ENCODE results near the gene TRIM9. TPM values are rescaled to one million over a fixed set of nuclear protein-coding genes. Genes with fewer than 3 reads are reported as not detected.

The TRIM9 gene
- total and polyA plus RNA-seq, 2 experiments from 2014 or later, result 4.4 to 6.2 TPM

GRCh38 chr14:51097287-51097686 lies 2.4 kb upstream of the TRIM9 start:
- no peak overlapping the region for H3K4me3 Mint-ChIP-seq
- no peak overlapping the region for H3K27ac Mint-ChIP-seq
- no peak overlapping the region for H3K4me2 ChIP-seq
- no peaks in the 10 kb centered on the region for H3K36me3 Mint-ChIP-seq (ENCODE audit: low read depth)
- no peaks in the 10 kb centered on the region for H3K36me3 ChIP-seq (ENCODE audit: insufficient read depth)
- TF ChIP-seq ZNF331 (CRISPR knock-in tag; IDR thresholded peaks at IDR 0.05; ENCODE audit: low read depth) (no peak), NANOG (IDR thresholded peaks at IDR 0.05; ENCODE audit: borderline replicate concordance) (no peak), CTCF (conservative IDR thresholded peaks at IDR 0.05; ENCODE audit: low read depth in 2 of 2) (no peak), JUNB (IDR thresholded peaks at IDR 0.05; ENCODE audit: unreplicated experiment) (no peak), EZH2phosphoT487 (IDR thresholded peaks at IDR 0.05; ENCODE audit: unreplicated experiment) (no peak), ETS1 (IDR thresholded peaks at IDR 0.05) (no peak)
- peaks cover 33% of the 10 kb centered on the region for H3K27me3 Mint-ChIP-seq (ENCODE audit: insufficient read depth, low read depth, poor library complexity)
- H3K4me1 ChIP-seq (ENCODE audit: insufficient read depth), result 0 out of 2 replicates have a peak, but pooled peaks cover 20% of the 10 kb centered on the region
- no peaks in the 10 kb centered on the region for H3F3A ChIP-seq (replicated peaks; ENCODE audit: low read depth)
- H3K27me3 ChIP-seq (ENCODE audit: insufficient read depth), result peaks cover 54% of the 10 kb centered on the region
- H2AFZ ChIP-seq, result no peak overlapping the region
- H4K20me1 ChIP-seq (replicated peaks; ENCODE audit: insufficient read depth), result peaks cover 4% of the 10 kb centered on the region; the same call in 1 of the 2 replicates
- H3K79me2 ChIP-seq (replicated peaks; ENCODE audit: insufficient read depth), result no peaks in the 10 kb centered on the region
- no peak overlapping the region for H3K4me3 ChIP-seq
- no peaks in the 10 kb centered on the region for H3K9me2 ChIP-seq (ENCODE audit: insufficient read depth)
- H3K27ac ChIP-seq (ENCODE audit: low read depth), result no peak overlapping the region
- no peak for ATAC-seq
- peaks cover 25% of the 10 kb centered on the region for H3K4me1 Mint-ChIP-seq
- DNase-seq (ENCODE audit: low spot score), result no peak
- H3K9me3 Mint-ChIP-seq, result no peaks in the 10 kb centered on the region

GRCh38 chr14:51096870-51097269 lies 2.0 kb upstream of the TRIM9 start:
- Histone ChIP-seq H3K36me3 (ENCODE audit: insufficient read depth) (no peaks in the 10 kb centered on the region), H3K79me2 (replicated peaks; ENCODE audit: insufficient read depth) (no peaks in the 10 kb centered on the region), H3K4me1 (ENCODE audit: insufficient read depth) (0 out of 2 replicates have a peak, but pooled peaks cover 20% of the 10 kb centered on the region), H4K20me1 (replicated peaks; ENCODE audit: insufficient read depth) (peaks cover 4% of the 10 kb centered on the region; the same call in 1 of the 2 replicates), H3K9me2 (ENCODE audit: insufficient read depth) (no peaks in the 10 kb centered on the region), H3K4me3 (no peak overlapping the region), H3K27me3 (ENCODE audit: insufficient read depth) (peaks cover 58% of the 10 kb centered on the region), H2AFZ (no peak overlapping the region), H3F3A (replicated peaks; ENCODE audit: low read depth) (no peaks in the 10 kb centered on the region), H3K4me2 (no peak overlapping the region), H3K27ac (ENCODE audit: low read depth) (no peak overlapping the region)
- DNase-seq (ENCODE audit: low spot score), result no peak
- H3K9me3 Mint-ChIP-seq, result no peaks in the 10 kb centered on the region
- no peak overlapping the region for H3K27ac Mint-ChIP-seq
- H3K36me3 Mint-ChIP-seq (ENCODE audit: low read depth), result no peaks in the 10 kb centered on the region
- no peak overlapping the region for H3K4me3 Mint-ChIP-seq
- ATAC-seq, result no peak
- no peak for TF ChIP-seq EZH2phosphoT487 (IDR thresholded peaks at IDR 0.05; ENCODE audit: unreplicated experiment)
- TF ChIP-seq ETS1 (IDR thresholded peaks at IDR 0.05), result no peak
- TF ChIP-seq POLR2AphosphoS5 (IDR thresholded peaks at IDR 0.05; ENCODE audit: low read depth), result no peak
- peaks cover 33% of the 10 kb centered on the region for H3K27me3 Mint-ChIP-seq (ENCODE audit: insufficient read depth, low read depth, poor library complexity)
- peaks cover 25% of the 10 kb centered on the region for H3K4me1 Mint-ChIP-seq
